WTC11 (cell line): ENCODE results near the gene NEUROG1. TPM values are rescaled to one million over a fixed set of nuclear protein-coding genes. Genes with fewer than 3 reads are reported as not detected.

Experiments used
- ATAC-seq: fragments of 200-7000 bp; cut with Tn5 transposase; 2 replicates; pipeline ENCODE4 v1.10.0; 2021; ENCODE audit warnings: mild to moderate bottlenecking, moderate library complexity
- CTCF ChIA-PET: fragments of 300-600 bp; sonication (Branson Sonifier 250); formaldehyde crosslinking; loops from one replicate; lab custom pipeline; 2021; ENCODE audit warnings: antibody characterized with exemption; lab: Charles Lee
- POLR2A ChIA-PET: fragments of 350-600 bp; sonication (Branson Sonifier 250); formaldehyde crosslinking; loops from one replicate; lab custom pipeline; 2021; ENCODE audit warnings: antibody characterized with exemption; lab: Charles Lee
- DNase-seq: peaks from one replicate; pipeline ENCODE4 v3.0.0; 2021; ENCODE audit warnings: low spot score
- H3K27ac Mint-ChIP-seq: 2 replicates; pipeline ENCODE4 v1.8.0; 2021; ENCODE audit warnings: mixed read lengths
- H3K27me3 Mint-ChIP-seq: 2 replicates; pipeline ENCODE4 v1.8.0; 2021; ENCODE audit warnings: low read depth, mild to moderate bottlenecking, moderate library complexity, mixed read lengths
- H3K36me3 Mint-ChIP-seq: 2 replicates; pipeline ENCODE4 v1.8.0; 2021; ENCODE audit warnings: mixed read lengths
- H3K4me1 Mint-ChIP-seq: 2 replicates; pipeline ENCODE4 v1.8.0; 2022; ENCODE audit warnings: mixed read lengths
- H3K4me3 Mint-ChIP-seq: 2 replicates; pipeline ENCODE4 v1.8.0; 2021; ENCODE audit warnings: mild to moderate bottlenecking, moderate library complexity, mixed read lengths
- H3K9me3 Mint-ChIP-seq: 2 replicates; pipeline ENCODE4 v1.8.0; 2021; ENCODE audit warnings: mixed read lengths
- AR ChIP-seq: fragments of 250-450 bp; sonication (Bioruptor Pico); IDR thresholded peaks from 2 replicates; pipeline ENCODE4 v1.9.0; 2021; ENCODE audit warnings: mild to moderate bottlenecking
- ATF1 ChIP-seq: sonication (generic); formaldehyde crosslinking; IDR thresholded peaks from 2 replicates; pipeline ENCODE4 v1.8.1; 2023; ENCODE audit warnings: mild to moderate bottlenecking, moderate library complexity, missing genetic modification reagents
- CREB1 ChIP-seq: sonication (generic); formaldehyde crosslinking; IDR thresholded peaks from 2 replicates; pipeline ENCODE4 v1.8.0; 2023; ENCODE audit warnings: mild to moderate bottlenecking, missing genetic modification reagents
- E2F1 ChIP-seq: sonication (generic); formaldehyde crosslinking; IDR thresholded peaks from 2 replicates; pipeline ENCODE4 v1.8.0; 2022; ENCODE audit warnings: mild to moderate bottlenecking, missing genetic modification reagents
- E2F5 ChIP-seq: sonication (generic); formaldehyde crosslinking; IDR thresholded peaks from 2 replicates; pipeline ENCODE4 v1.8.1; 2022; ENCODE audit warnings: mild to moderate bottlenecking, moderate library complexity, missing genetic modification reagents
- ELF4 ChIP-seq: sonication (generic); formaldehyde crosslinking; IDR thresholded peaks from 2 replicates; pipeline ENCODE4 v1.8.1; 2022; ENCODE audit warnings: low read depth, mild to moderate bottlenecking, moderate library complexity, missing genetic modification reagents
- EMX1 ChIP-seq: fragments of 250-450 bp; sonication (Bioruptor Pico); IDR thresholded peaks from 2 replicates; pipeline ENCODE4 v1.8.0; 2021; ENCODE audit warnings: mild to moderate bottlenecking
- FOXK1 ChIP-seq: sonication (generic); formaldehyde crosslinking; IDR thresholded peaks from 2 replicates; pipeline ENCODE4 v1.8.0; 2022; ENCODE audit warnings: mild to moderate bottlenecking, moderate library complexity, missing genetic modification reagents
- IRF2 ChIP-seq: sonication (generic); formaldehyde crosslinking; IDR thresholded peaks from 2 replicates; pipeline ENCODE4 v1.8.0; 2022; ENCODE audit warnings: low read depth, missing genetic modification reagents, borderline replicate concordance
- JAZF1 ChIP-seq: fragments of 250-450 bp; sonication (Bioruptor Pico); IDR thresholded peaks from 2 replicates; pipeline ENCODE4 v1.9.0; 2021; ENCODE audit warnings: moderate library complexity, mild to moderate bottlenecking, inconsistent platforms
- MYBL2 ChIP-seq: sonication (generic); formaldehyde crosslinking; IDR thresholded peaks from 2 replicates; pipeline ENCODE4 v1.8.1; 2023; ENCODE audit warnings: mild to moderate bottlenecking, moderate library complexity, missing genetic modification reagents
- STAT6 ChIP-seq: sonication (generic); formaldehyde crosslinking; conservative IDR thresholded peaks from 2 replicates; pipeline ENCODE4 v1.8.1; 2023; ENCODE audit warnings: mild to moderate bottlenecking, low read depth, missing genetic modification reagents, moderate library complexity
- TP53 ChIP-seq: sonication (generic); formaldehyde crosslinking; IDR thresholded peaks from 2 replicates; pipeline ENCODE4 v1.8.1; 2023; ENCODE audit warnings: mild to moderate bottlenecking, missing genetic modification reagents
- USF2 ChIP-seq: sonication (generic); formaldehyde crosslinking; IDR thresholded peaks from 2 replicates; pipeline ENCODE4 v1.8.1; 2023; ENCODE audit warnings: mild to moderate bottlenecking, missing genetic modification reagents, moderate library complexity
- ZBTB21 ChIP-seq: sonication (generic); formaldehyde crosslinking; IDR thresholded peaks from 2 replicates; pipeline ENCODE4 v1.8.1; 2023; ENCODE audit warnings: mild to moderate bottlenecking, missing genetic modification reagents, borderline replicate concordance
- ZBTB43 ChIP-seq: sonication (generic); formaldehyde crosslinking; IDR thresholded peaks from 2 replicates; pipeline ENCODE4 v1.8.1; 2023; ENCODE audit warnings: mild to moderate bottlenecking, missing genetic modification reagents
- ZMAT4 ChIP-seq: fragments of 250-450 bp; sonication (Bioruptor Pico); IDR thresholded peaks from 2 replicates; pipeline ENCODE4 v1.9.0; 2021; ENCODE audit warnings: mild to moderate bottlenecking
- ZNF121 ChIP-seq: sonication (generic); formaldehyde crosslinking; IDR thresholded peaks from 2 replicates; pipeline ENCODE4 v1.8.0; 2023; ENCODE audit warnings: missing genetic modification reagents
- ZNF263 ChIP-seq: sonication (generic); formaldehyde crosslinking; IDR thresholded peaks from 2 replicates; pipeline ENCODE4 v1.8.1; 2022; ENCODE audit warnings: low read depth, mild to moderate bottlenecking, moderate library complexity, missing genetic modification reagents
- ZNF281 ChIP-seq: sonication (generic); formaldehyde crosslinking; IDR thresholded peaks from 2 replicates; pipeline ENCODE4 v1.8.0; 2023; ENCODE audit warnings: mild to moderate bottlenecking, missing genetic modification reagents
- ZNF317 ChIP-seq: sonication (generic); formaldehyde crosslinking; IDR thresholded peaks from 2 replicates; pipeline ENCODE4 v1.8.1; 2023; ENCODE audit warnings: low read depth, mild to moderate bottlenecking, moderate library complexity, missing genetic modification reagents, borderline replicate concordance
- total RNA-seq: library from RNA; stranded (reverse); gene quantifications from 3 replicates; pipeline ENCODE4 v1.2.3, GENCODE V29; 2021

The NEUROG1 gene
- total RNA-seq, 1 experiment from 2014 or later = 0.13 TPM

- CTCF ChIA-PET = interaction anchor here (1.2 to 5.8 kb wide), 5 partner anchors 8 to 79 kb away, joined by 5 to 42 read pairs (median 7); no protein-coding TSS in a partner anchor
- no peak for ATAC-seq
- H3K9me3 Mint-ChIP-seq = no peaks in the 10 kb centered on the region
- TF ChIP-seq ZNF317 = no peak
- TF ChIP-seq ZBTB21 (CRISPR knock-in tag) = no peak
- no peak for TF ChIP-seq CREB1 (CRISPR knock-in tag)
- no peak for TF ChIP-seq E2F1 (CRISPR knock-in tag)
- TF ChIP-seq AR = no peak
- TF ChIP-seq ZNF121 = no peak
- TF ChIP-seq TP53 (CRISPR knock-in tag) = no peak
- TF ChIP-seq JAZF1 (CRISPR knock-in tag) = no peak
- TF ChIP-seq, all 79 proteins: peak for 0
- DNase-seq = no peak
- Mint-ChIP-seq H3K27me3 (no peaks in the 10 kb centered on the region; the same call in 1 of the 2 replicates), H3K4me3 (no peak overlapping the region), H3K4me1 (peaks cover 55% of the 10 kb centered on the region), H3K27ac (no peak overlapping the region), H3K36me3 (no peaks in the 10 kb centered on the region)
- POLR2A ChIA-PET = no interaction called here
Measured at GRCh38 chr5:135487037-135487395, 48.7 kb downstream of the NEUROG1 start.

- ChIA-PET CTCF (interaction anchor here (2.6 to 5.8 kb wide), 2 partner anchors 20 to 80 kb away, joined by 29 to 42 read pairs; no protein-coding TSS in a partner anchor), POLR2A (no interaction called here)
- Mint-ChIP-seq H3K27me3 (no peaks in the 10 kb centered on the region; the same call in 1 of the 2 replicates), H3K9me3 (no peaks in the 10 kb centered on the region), H3K4me1 (peaks cover 52% of the 10 kb centered on the region), H3K27ac (no peak overlapping the region), H3K4me3 (no peak overlapping the region), H3K36me3 (no peaks in the 10 kb centered on the region)
- DNase-seq (no peak), ATAC-seq (no peak)
- TF ChIP-seq ATF1 (CRISPR knock-in tag) = no peak
- no peak for TF ChIP-seq FOXK1 (CRISPR knock-in tag)
- no peak for TF ChIP-seq STAT6 (CRISPR knock-in tag)
- TF ChIP-seq E2F5 (CRISPR knock-in tag) = no peak
- TF ChIP-seq MYBL2 (CRISPR knock-in tag) = no peak
- no peak for TF ChIP-seq TP53 (CRISPR knock-in tag)
- no peak for TF ChIP-seq ZNF281 (CRISPR knock-in tag)
- TF ChIP-seq USF2 = no peak
- TF ChIP-seq IRF2 (CRISPR knock-in tag) = no peak
- no peak for TF ChIP-seq ELF4 (CRISPR knock-in tag)
- TF ChIP-seq ZNF263 (CRISPR knock-in tag) = no peak
- no peak for TF ChIP-seq EMX1 (CRISPR knock-in tag)
- no peak for TF ChIP-seq ZMAT4
- TF ChIP-seq ZBTB43 (CRISPR knock-in tag) = no peak
Measured at GRCh38 chr5:135486131-135487036, 49.4 kb downstream of the NEUROG1 start.
